T-helper 2 cell treated with Interferon-gamma antibody and Interleukin-4, amounts not matched to agents 5 μg/mL and 100 μg/mL, for 36 hours (primary cell): ENCODE measurements around the gene RPS6KL1.
A peak's percentile ranks its signal among the peaks of the same experiment; 100 is the strongest.

Experiments used
- DNase-seq: peaks from one replicate; pipeline ENCODE4 v3.0.0; 2021; ENCODE audit warnings: low spot score
- H3K27ac Mint-ChIP-seq: one replicate; pipeline ENCODE4 v1.8.0; 2021; ENCODE audit warnings: mild to moderate bottlenecking, mixed read lengths
- H3K27me3 Mint-ChIP-seq: one replicate; pipeline ENCODE4 v1.8.0; 2021; ENCODE audit warnings: low read depth, mixed read lengths
- H3K36me3 Mint-ChIP-seq: one replicate; pipeline ENCODE4 v1.8.0; 2021; ENCODE audit warnings: low read depth, mixed read lengths
- H3K4me1 Mint-ChIP-seq: one replicate; pipeline ENCODE4 v1.8.0; 2021; ENCODE audit warnings: low read depth, mixed read lengths
- H3K4me3 Mint-ChIP-seq: one replicate; pipeline ENCODE4 v1.8.0; 2022; ENCODE audit warnings: mild to moderate bottlenecking, moderate library complexity, mixed read lengths
- H3K9me3 Mint-ChIP-seq: one replicate; pipeline ENCODE4 v1.8.0; 2021; ENCODE audit warnings: mixed read lengths

Gene RPS6KL1

DNA sequence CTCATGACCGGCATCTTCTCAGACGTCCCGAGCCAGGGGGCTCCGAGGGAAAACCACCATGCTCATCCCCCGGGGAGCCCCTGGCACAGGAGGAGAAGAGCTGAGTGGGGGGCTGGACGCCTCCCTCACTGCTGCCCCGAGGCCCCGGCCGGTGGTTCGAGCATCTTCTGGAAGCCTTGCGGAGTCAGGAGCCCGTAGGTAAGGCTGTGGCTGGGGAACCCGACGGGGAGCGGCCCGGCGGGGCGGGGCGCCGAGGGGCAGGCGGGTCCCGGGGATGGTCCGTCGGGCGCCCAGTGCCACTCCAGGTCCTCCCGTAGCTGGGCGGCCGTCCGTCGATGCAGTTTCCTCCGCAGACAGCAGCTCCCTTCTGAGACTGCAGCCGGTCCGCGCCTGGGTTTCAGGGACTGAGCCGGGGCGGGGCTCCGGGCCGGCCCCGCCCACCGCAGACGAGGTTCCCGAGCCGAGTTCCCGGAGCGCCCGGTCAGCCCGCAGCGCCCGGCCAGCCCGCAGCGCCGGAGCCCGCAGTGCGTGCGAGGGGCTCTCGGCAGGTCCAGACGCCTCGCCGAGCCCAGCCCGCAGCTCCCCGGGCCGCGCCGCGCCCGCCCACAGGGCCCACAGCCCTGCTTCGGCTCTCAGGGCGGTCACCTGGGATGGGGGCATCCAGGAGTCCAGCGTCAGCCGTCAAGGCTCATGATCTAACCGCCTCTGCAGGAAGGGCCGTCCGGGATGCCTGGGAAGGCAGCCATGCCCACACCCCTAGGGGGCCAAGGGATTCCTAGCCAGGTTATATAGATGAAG, 32.4 kb upstream of the RPS6KL1 start, which contains the start of gene PGF:
PGF (minus strand) TSS at position 369 of the 798 bp plus-strand sequence; CDS start at position 14, 355 bp downstream.
- H3K27me3 Mint-ChIP-seq: peaks cover 11% of the 10 kb centered on the region
- H3K4me3 Mint-ChIP-seq: peak within 1 kb of the TSS; percentile 51
- no peaks in the 10 kb centered on the region for H3K36me3 Mint-ChIP-seq
- no peak within 1 kb of the TSS for H3K27ac Mint-ChIP-seq
- no peaks in the 10 kb centered on the region for H3K9me3 Mint-ChIP-seq
- H3K4me1 Mint-ChIP-seq: peaks cover 1% of the 10 kb centered on the region
- peak; percentile 33 for DNase-seq

DNA sequence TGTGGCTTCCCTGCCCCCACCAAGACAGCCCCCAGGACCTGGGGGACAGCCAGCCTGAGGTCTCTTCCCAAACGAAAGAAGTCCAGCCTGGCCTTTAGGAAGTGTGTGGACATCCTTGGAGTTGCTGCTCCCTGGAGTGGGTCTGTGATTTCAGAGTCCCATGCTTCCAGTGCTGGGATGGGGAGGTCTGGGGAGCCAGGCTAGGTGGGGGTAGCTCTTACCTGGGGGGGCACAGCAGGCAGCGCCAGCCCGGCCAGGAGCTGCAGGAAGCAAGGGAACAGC, 31.8 kb upstream of the RPS6KL1 start:
- Mint-ChIP-seq H3K4me3 (peak overlapping the region; percentile 51), H3K36me3 (no peaks in the 10 kb centered on the region), H3K9me3 (no peaks in the 10 kb centered on the region), H3K27me3 (peaks cover 11% of the 10 kb centered on the region), H3K27ac (no peak overlapping the region), H3K4me1 (peaks cover 1% of the 10 kb centered on the region)
- no peak for DNase-seq

DNA sequence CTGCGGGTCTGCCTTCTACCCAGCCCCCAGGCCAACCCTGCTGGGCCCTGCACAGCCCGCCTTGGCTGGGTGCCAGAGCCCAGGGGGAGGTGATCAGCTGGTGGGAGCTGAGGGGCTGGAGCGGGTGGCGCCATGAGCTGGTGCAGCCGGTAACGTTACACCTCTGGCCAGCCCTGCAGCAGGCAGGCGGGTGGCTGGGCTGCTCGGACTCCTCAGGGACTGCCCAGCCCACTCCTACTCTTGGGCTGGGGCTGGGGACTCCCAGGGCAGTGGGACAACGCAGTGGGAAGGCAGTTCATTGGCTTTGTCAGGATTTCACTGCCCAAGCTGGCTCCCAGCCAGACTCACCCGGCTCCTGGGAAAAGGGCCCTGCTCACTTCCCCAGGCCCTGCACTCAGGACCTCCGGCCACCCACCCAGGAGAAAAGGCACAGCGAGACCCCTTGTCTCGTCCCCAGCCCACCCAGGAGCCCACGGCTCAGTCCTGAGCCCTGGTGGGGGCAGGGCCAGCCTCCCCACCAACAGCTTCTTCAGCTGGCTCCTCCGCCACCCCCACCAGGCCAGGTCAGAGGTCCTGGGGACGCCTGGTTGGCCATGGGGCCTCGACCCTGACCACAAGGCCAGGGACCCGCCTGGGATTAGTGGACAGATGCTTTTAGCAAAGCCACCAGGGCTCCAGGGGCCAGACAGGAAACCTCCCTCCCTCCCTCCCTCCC, 31.3 kb upstream of the RPS6KL1 start:
- H3K27me3 Mint-ChIP-seq: peaks cover 11% of the 10 kb centered on the region
- H3K4me3 Mint-ChIP-seq: no peak overlapping the region
- H3K36me3 Mint-ChIP-seq: no peaks in the 10 kb centered on the region
- H3K4me1 Mint-ChIP-seq: peaks cover 1% of the 10 kb centered on the region
- DNase-seq: no peak
- no peak overlapping the region for H3K27ac Mint-ChIP-seq
- H3K9me3 Mint-ChIP-seq: no peaks in the 10 kb centered on the region

DNA sequence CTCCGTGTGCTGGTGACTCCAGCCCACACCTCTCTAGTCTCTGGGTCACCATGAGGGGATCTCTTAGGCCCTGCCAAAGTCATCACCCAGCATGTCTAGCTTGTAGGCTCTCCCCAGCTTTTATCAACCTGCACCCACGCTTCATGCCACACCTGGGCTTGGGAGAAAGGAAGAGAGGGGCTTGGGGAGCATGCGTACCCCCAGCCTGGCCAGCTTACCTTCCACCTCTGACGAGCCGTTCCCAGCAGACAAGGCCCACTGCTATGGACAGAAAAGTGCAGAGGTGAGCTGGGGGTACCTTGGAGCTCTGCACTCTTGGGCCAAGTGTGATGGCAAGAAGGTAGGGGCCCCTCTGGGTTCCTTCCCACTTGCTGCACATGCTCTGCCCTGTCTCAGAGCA, 30.6 kb upstream of the RPS6KL1 start:
- H3K9me3 Mint-ChIP-seq: no peaks in the 10 kb centered on the region
- H3K36me3 Mint-ChIP-seq: no peaks in the 10 kb centered on the region
- H3K4me1 Mint-ChIP-seq: peaks cover 1% of the 10 kb centered on the region
- DNase-seq: no peak
- H3K4me3 Mint-ChIP-seq: no peak overlapping the region
- H3K27ac Mint-ChIP-seq: no peak overlapping the region
- peaks cover 11% of the 10 kb centered on the region for H3K27me3 Mint-ChIP-seq

DNA sequence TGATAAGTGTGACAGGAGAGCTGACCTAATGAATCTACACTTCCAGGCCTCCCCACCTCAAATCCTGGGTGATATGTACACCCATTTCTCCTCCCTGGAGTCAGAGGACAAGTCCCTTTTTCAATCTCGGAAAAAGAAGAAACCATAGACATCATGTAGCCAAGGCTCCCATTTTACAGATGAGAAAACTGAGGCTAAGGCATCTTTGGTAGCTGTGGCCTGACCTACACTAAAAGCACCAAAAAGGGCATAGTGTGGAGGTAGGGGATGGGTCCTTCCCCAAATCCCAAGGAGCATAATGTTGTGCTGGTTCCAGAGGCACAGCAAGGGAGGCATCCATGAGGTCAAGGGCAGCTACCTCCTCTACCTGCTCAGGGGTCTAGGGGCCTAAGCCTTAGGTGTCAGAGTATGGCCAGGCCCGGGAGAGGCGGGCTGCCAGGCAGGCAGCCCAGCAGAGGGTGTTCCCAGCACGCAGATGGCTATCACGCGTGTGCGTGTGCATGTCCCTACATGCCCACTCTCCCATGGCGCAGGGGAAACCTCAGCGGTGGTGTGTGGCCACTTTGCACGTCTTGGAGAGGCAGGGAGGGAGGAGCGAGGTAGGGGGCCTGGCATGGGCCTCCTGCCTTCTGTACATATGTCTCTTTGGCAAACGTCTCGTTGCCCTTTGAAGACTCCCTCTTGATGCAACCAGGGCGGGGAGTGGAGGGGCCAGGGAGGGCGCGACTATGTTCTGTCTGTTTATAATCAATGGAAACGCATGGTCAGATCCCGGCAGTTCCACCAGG, 29.8 kb upstream of the RPS6KL1 start:
- Mint-ChIP-seq H3K36me3 (no peaks in the 10 kb centered on the region), H3K9me3 (no peaks in the 10 kb centered on the region), H3K4me3 (no peak overlapping the region), H3K27me3 (peaks cover 11% of the 10 kb centered on the region), H3K4me1 (peaks cover 1% of the 10 kb centered on the region), H3K27ac (no peak overlapping the region)
- no peak for DNase-seq

DNA sequence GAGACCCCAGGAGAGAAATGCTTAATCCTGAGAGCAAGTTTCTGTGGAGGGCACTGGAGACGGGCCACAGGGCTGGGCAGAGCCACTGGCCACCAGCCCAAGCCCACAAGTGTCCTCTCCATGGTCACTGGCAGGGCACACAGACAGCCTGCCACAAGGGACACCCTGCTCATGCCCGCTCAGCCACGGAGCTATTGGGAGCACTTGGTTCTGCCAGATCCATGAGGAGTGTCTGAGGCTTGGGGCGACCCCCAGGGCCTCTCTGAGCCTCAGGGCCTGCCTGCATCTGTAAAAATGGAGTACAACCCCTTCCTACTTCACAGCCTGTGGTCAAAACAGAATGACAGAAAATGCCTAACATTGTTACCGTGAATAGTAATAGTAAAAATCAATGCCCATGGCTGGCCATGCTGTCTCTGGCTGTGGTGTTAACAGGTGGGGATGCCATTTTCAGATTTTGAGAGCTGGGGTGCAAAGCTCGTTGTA, 29.2 kb upstream of the RPS6KL1 start:
- DNase-seq: no peak
- Mint-ChIP-seq H3K36me3 (no peaks in the 10 kb centered on the region), H3K9me3 (no peaks in the 10 kb centered on the region), H3K27me3 (peaks cover 9% of the 10 kb centered on the region), H3K27ac (no peak overlapping the region), H3K4me1 (peaks cover 1% of the 10 kb centered on the region), H3K4me3 (no peak overlapping the region)

DNA sequence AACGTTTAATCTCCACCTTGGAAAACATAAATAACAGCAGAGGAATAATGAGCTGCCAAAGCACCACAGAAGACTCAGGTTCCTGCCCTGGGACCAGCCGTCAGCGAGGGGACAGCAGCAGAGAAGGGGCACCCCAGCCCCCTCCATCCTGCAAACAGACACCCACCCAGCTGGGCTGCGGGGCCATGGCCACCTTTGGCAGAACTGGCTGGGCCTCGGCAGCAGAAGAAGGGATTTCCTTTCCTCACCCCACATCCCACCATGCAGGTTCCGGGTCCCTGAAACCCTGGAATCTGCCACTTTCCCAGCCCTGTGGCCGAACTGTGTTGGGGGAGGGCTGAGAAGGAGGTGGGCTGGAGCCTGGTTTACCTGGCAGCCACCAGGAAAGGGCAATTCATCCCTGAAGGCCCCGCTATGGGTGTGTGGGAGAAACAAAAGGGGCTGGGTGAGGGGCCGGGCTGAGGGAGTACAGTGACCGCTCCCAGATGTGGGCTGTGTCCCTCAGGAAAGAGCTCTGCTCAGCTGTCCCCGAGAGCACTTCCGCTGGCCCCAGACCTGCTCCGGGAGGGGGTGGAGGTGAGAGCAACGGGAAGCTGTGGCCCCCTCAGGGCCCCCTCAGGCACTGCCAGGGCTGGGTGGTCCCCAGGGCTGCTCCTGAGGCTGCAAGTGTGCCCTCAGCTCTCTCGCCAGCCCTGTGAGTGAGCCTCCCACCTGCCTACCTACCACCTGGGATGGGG, 28.6 kb upstream of the RPS6KL1 start:
- DNase-seq: no peak
- Mint-ChIP-seq H3K9me3 (no peaks in the 10 kb centered on the region), H3K4me3 (no peak overlapping the region), H3K27ac (no peak overlapping the region), H3K36me3 (no peaks in the 10 kb centered on the region), H3K4me1 (peaks cover 2% of the 10 kb centered on the region), H3K27me3 (peaks cover 9% of the 10 kb centered on the region)

DNA sequence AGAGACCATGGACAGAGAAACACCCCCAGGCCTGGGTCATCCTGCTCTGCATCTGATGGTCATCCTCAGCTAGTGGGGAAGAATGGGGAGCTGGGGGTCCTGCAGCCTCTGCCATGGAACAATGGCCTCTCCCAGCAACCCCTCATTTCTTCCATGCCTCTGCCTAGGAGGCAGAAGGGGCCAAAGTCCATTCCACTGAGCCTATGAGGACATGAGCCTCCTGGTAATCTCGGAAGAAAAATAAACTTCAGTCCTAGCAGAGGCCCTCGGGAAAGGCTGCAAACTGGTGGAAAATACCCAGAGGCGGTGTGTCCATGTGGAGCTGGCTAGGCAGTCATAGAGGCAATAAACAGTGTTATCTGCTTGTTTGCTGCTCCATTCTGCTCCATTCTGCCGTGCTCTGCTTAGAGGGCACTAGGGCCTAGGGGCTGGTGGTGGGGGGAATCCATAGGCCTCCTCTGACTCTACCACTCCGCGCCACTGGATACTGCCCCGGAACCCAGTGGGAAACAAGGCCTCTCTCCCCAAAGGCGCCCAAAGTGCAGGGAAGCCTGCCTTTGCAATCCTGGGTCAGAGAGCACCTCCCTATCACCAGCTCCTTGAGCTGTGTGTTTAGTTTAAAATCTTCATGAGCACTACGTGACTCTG, 27.9 kb upstream of the RPS6KL1 start:
- Mint-ChIP-seq H3K27me3 (peaks cover 2% of the 10 kb centered on the region), H3K36me3 (no peaks in the 10 kb centered on the region), H3K9me3 (no peaks in the 10 kb centered on the region), H3K4me1 (peaks cover 6% of the 10 kb centered on the region), H3K27ac (no peak overlapping the region), H3K4me3 (no peak overlapping the region)
- no peak for DNase-seq

DNA sequence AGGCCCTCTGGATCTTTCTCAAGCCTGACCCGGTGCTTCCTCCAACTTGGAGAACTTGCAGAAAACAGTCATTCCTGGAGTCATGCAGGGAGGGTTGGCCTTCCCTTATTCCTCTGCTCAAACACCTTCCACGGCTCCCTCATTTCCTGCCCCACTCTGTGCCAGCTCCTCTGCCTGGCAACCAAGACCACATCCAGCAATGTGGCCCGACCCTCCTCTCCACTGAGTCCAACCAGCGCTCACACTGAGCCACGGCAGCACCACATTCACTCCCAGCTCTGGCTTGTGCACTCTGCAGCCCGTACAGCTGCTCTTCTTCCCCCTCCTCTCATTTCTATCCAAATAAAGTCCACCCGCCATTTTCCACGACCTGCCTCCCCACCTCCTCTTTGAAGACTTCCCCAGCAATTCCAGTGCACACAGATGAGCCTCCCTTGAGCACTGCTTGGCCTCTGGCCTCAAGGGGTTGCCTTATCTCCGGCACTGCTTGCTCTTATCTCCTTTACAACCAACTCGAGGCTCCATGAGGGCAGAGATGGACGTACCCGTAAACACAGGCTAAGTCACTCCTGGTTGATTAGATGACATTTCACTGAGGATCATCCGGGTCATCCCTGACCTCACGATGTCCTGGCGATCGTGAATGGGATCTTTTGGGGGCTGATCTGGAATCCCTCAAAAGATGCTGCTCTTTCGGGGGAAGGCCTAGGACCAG, 27.0 kb upstream of the RPS6KL1 start:
- no peak for DNase-seq
- H3K4me1 Mint-ChIP-seq: peaks cover 6% of the 10 kb centered on the region
- no peak overlapping the region for H3K27ac Mint-ChIP-seq
- H3K4me3 Mint-ChIP-seq: no peak overlapping the region
- no peaks in the 10 kb centered on the region for H3K9me3 Mint-ChIP-seq
- no peaks in the 10 kb centered on the region for H3K27me3 Mint-ChIP-seq
- H3K36me3 Mint-ChIP-seq: no peaks in the 10 kb centered on the region

DNA sequence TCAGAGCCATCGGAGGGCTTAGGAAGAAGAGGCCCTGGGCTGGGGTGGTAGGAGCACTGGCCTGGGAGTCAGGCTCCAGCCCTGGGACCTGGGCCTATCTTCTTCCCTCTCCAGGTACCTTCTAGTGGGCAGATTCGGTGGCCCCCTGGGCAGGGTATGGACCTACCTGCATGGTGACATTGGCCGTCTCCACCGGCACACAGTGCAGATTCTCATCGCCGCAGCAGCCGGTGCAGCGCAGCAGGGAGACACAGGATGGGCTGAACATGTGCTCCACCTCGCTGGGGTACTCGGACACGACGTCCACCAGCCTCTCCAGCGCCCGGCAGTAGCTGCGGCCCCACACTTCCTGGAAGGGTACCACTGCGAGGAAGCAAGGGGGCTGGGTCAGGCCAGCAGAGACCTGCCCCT, 26.1 kb upstream of the RPS6KL1 start:
- Mint-ChIP-seq H3K4me3 (no peak overlapping the region), H3K27me3 (no peaks in the 10 kb centered on the region), H3K27ac (no peak overlapping the region), H3K36me3 (no peaks in the 10 kb centered on the region), H3K9me3 (no peaks in the 10 kb centered on the region), H3K4me1 (peaks cover 6% of the 10 kb centered on the region)
- no peak for DNase-seq

DNA sequence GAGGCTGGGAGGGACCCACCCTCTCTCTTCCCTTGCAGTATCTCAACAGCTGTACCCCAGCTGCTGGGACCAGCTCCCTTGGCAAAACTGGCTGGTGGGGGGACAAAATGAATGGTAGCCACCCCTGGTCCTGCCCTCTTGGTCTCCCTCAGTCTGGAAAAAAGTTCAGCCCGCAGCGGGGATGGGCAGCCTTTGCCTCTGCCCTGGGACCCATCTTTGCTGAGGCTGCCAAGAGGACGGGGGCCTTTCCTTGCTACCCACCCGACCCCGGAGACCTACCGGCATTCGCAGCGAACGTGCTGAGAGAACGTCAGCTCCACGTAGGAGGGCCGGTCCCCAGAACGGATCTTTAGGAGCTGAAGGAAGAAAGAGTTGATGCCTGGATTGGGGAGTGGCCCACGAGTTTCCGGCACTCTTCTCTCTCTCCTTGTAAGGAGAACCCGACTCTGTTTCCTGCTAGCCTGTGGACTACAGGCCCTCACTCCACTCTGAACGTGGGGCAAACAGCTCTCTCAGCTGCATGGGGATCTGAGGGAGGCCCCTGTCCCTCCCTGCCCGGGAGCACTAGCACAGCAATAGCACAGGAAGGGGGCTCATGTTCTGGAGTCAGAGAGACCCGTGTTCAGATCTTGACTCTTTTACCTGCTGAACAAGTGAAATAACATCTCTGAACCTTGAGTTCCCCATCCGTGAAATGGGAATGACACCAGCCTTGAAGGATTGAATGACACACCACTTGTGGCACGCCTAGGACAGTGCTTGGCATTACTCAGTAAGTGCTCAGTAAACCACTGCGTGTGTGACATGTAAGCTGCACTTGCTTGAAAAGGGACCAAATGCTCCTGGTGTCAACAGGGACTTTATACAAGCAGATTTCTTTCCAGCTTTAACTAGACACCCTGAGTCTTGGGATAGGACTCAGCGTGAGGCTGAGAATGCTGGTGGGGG, 25.4 kb upstream of the RPS6KL1 start:
- no peak for DNase-seq
- H3K27me3 Mint-ChIP-seq: no peaks in the 10 kb centered on the region
- H3K4me1 Mint-ChIP-seq: peaks cover 6% of the 10 kb centered on the region
- H3K36me3 Mint-ChIP-seq: no peaks in the 10 kb centered on the region
- H3K27ac Mint-ChIP-seq: no peak overlapping the region
- no peak overlapping the region for H3K4me3 Mint-ChIP-seq
- H3K9me3 Mint-ChIP-seq: no peaks in the 10 kb centered on the region
